Trophoblast cell (in vitro differentiated cells and primary cell): ENCODE measurements around the gene EXOC1L.
A peak's percentile ranks its signal among the peaks of the same experiment; 100 is the strongest.

Experiments used
- DNase-seq, 2 donors: peaks; one replicate each; pipeline ENCODE4 v3.0.0-alpha.2; 2016
- H2AFZ ChIP-seq: 2 replicates; pipeline ENCODE4 v1.6.1; 2013; ENCODE audit warnings: low read length, moderate library complexity, mild to moderate bottlenecking; ENCODE audit not compliant: insufficient read depth, poor library complexity
- H2AK5ac ChIP-seq: 2 replicates; pipeline ENCODE4 v1.6.1; 2013; ENCODE audit warnings: mild to moderate bottlenecking, low read length
- H2BK120ac ChIP-seq: 2 replicates; pipeline ENCODE4 v1.6.1; 2013; ENCODE audit warnings: low read length, mild to moderate bottlenecking, moderate library complexity; ENCODE audit not compliant: insufficient read depth, poor library complexity
- H2BK12ac ChIP-seq: 2 replicates; pipeline ENCODE4 v1.6.1; 2013; ENCODE audit warnings: mild to moderate bottlenecking, low read length, moderate library complexity
- H2BK5ac ChIP-seq: 2 replicates; pipeline ENCODE4 v1.6.1; 2013; ENCODE audit warnings: low read length, low read depth, moderate library complexity, mild to moderate bottlenecking; ENCODE audit not compliant: poor library complexity
- H3K14ac ChIP-seq: 2 replicates; pipeline ENCODE4 v1.6.1; 2013; ENCODE audit warnings: mild to moderate bottlenecking, low read length
- H3K18ac ChIP-seq: 2 replicates; pipeline ENCODE4 v1.6.1; 2013; ENCODE audit warnings: mild to moderate bottlenecking, low read length
- H3K23ac ChIP-seq: 2 replicates; pipeline ENCODE4 v1.6.1; 2013; ENCODE audit warnings: low read length
- H3K27ac ChIP-seq: 2 replicates; pipeline ENCODE4 v1.5.1; 2013; ENCODE audit warnings: low read depth, mild to moderate bottlenecking, inconsistent platforms, low read length, moderate library complexity
- H3K27me3 ChIP-seq: 2 replicates; pipeline ENCODE4 v1.6.1; 2013; ENCODE audit warnings: inconsistent platforms, mild to moderate bottlenecking, low read length, moderate library complexity; ENCODE audit not compliant: insufficient read depth
- H3K36me3 ChIP-seq, 2 experiments: 1 replicate in 1 of 2; 2 replicates in 1 of 2; pipeline ENCODE4 v1.6.1; 2013; ENCODE audit warnings: low read length in 2 of 2, mild to moderate bottlenecking in 2 of 2, moderate library complexity in 1 of 2; ENCODE audit not compliant: insufficient read depth in 2 of 2, control insufficient read depth in 1 of 2
- H3K4ac ChIP-seq: 2 replicates; pipeline ENCODE4 v1.6.1; 2013; ENCODE audit warnings: low read depth, mild to moderate bottlenecking, low read length, moderate library complexity
- H3K4me1 ChIP-seq, 2 experiments: 1 replicate in 1 of 2; 2 replicates in 1 of 2; pipeline ENCODE4 v1.6.1; 2013; ENCODE audit warnings: low read length in 2 of 2, mild to moderate bottlenecking in 2 of 2, moderate library complexity in 1 of 2; ENCODE audit not compliant: insufficient read depth in 2 of 2, control insufficient read depth in 1 of 2
- H3K4me2 ChIP-seq: 2 replicates; pipeline ENCODE4 v1.6.1; 2013; ENCODE audit warnings: inconsistent platforms, mild to moderate bottlenecking, low read length, moderate library complexity
- H3K4me3 ChIP-seq: 2 replicates; pipeline ENCODE4 v1.5.1; 2013; ENCODE audit warnings: mild to moderate bottlenecking, low read depth, low read length, inconsistent platforms
- H3K79me1 ChIP-seq: one replicate; pipeline ENCODE4 v1.6.1; 2013; ENCODE audit warnings: low read length
- H3K79me2 ChIP-seq: 2 replicates; pipeline ENCODE4 v1.6.1; 2013; ENCODE audit warnings: low read length, mild to moderate bottlenecking; ENCODE audit not compliant: control insufficient read depth, insufficient read depth, poor library complexity
- H3K9ac ChIP-seq: 2 replicates; pipeline ENCODE4 v1.6.1; 2013; ENCODE audit warnings: mild to moderate bottlenecking, low read length
- H3K9me3 ChIP-seq: 2 replicates; pipeline ENCODE4 v1.6.1; 2013; ENCODE audit warnings: low read depth, mild to moderate bottlenecking, control low read depth, inconsistent platforms, low read length; ENCODE audit not compliant: insufficient read depth
- H4K12ac ChIP-seq: 2 replicates; pipeline ENCODE4 v1.6.1; 2013; ENCODE audit warnings: low read depth, mild to moderate bottlenecking, low read length, moderate library complexity
- H4K8ac ChIP-seq: 2 replicates; pipeline ENCODE4 v1.6.1; 2013; ENCODE audit warnings: low read depth, mild to moderate bottlenecking, low read length, moderate library complexity
- H4K91ac ChIP-seq: one replicate; pipeline ENCODE4 v1.6.1; 2013; ENCODE audit warnings: low read depth, mild to moderate bottlenecking, low read length, moderate library complexity
- WGBS: extraction: QIAGEN DNeasy Blood & Tissue Kit; methylation state at CpG from one replicate; pipeline ENCODE4 v1.1.7; 2013; ENCODE audit warnings: missing lambda C conversion rate; ENCODE audit not compliant: insufficient read length, insufficient coverage; ENCODE audit errors: extremely low coverage; 5-methylcytosine and 5-hydroxymethylcytosine counted together

EXOC1L gene

GRCh38 chr4:55794053-55794452 lies 25.5 kb upstream of the EXOC1L start:
- no peak overlapping the region for H3K4me3 ChIP-seq
- no peak overlapping the region for H3K23ac ChIP-seq
- no peaks in the 10 kb centered on the region for H3K79me2 ChIP-seq
- H4K91ac ChIP-seq = no peak overlapping the region
- no peak overlapping the region for H3K4ac ChIP-seq
- H3K27me3 ChIP-seq = no peaks in the 10 kb centered on the region
- H3K4me2 ChIP-seq = no peak overlapping the region
- no peaks in the 10 kb centered on the region for H3K36me3 ChIP-seq
- no peak overlapping the region for H3K27ac ChIP-seq
- H2BK120ac ChIP-seq = no peak overlapping the region
- H3K9ac ChIP-seq = no peak overlapping the region
- no peaks in the 10 kb centered on the region for H3K9me3 ChIP-seq
- no peak for DNase-seq
- H3K4me1 ChIP-seq = no peaks in the 10 kb centered on the region
- no peak overlapping the region for H3K18ac ChIP-seq
- H2AK5ac ChIP-seq = no peak overlapping the region
- no peak overlapping the region for H4K12ac ChIP-seq
- H3K14ac ChIP-seq = no peak overlapping the region
- no peaks in the 10 kb centered on the region for H3K79me1 ChIP-seq
- H4K8ac ChIP-seq = no peak overlapping the region
- H2BK5ac ChIP-seq = no peak overlapping the region
- no CpG with 5 or more reads among the region's 23 CpGs for WGBS
- no peak overlapping the region for H2BK12ac ChIP-seq
- no peak overlapping the region for H2AFZ ChIP-seq

DNA sequence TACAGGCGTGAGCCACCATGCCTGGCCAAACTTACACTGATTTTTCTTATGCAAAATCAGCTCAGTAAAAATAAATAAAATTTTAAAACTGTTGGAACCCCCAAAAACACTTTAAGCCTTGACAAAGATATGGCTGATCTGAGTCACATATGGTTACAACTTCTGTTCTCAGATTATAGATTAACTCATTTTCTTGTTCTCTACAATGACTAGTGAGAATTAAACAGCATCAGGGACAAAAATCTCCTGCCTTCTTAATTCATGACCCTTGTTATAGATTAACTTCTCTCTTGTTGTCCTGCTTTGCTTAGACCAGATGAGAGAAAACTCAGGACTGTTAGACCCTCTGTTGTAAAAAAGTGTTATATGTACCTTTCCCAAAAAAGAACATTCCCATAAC lies 24.2 kb upstream of the EXOC1L start:
- Histone ChIP-seq H3K27me3 (no peaks in the 10 kb centered on the region), H2AK5ac (no peak overlapping the region), H3K14ac (no peak overlapping the region), H2BK12ac (no peak overlapping the region), H4K8ac (no peak overlapping the region), H2BK5ac (no peak overlapping the region), H3K79me1 (no peaks in the 10 kb centered on the region), H3K36me3 (no peaks in the 10 kb centered on the region), H3K18ac (no peak overlapping the region), H3K79me2 (no peaks in the 10 kb centered on the region), H3K4ac (no peak overlapping the region), H4K91ac (no peak overlapping the region), H3K4me2 (no peak overlapping the region), H3K4me3 (no peak overlapping the region), H2BK120ac (no peak overlapping the region), H2AFZ (no peak overlapping the region), H3K27ac (no peak overlapping the region), H3K9ac (no peak overlapping the region), H3K9me3 (no peaks in the 10 kb centered on the region), H4K12ac (no peak overlapping the region), H3K23ac (no peak overlapping the region), H3K4me1 (no peaks in the 10 kb centered on the region)
- no CpG with 5 or more reads among the region's 1 CpG for WGBS
- no peak for DNase-seq

GRCh38 chr4:55801498-55801897 lies 18.1 kb upstream of the EXOC1L start:
- H3K27me3 ChIP-seq = no peaks in the 10 kb centered on the region
- DNase-seq = no peak
- no peak overlapping the region for H2AFZ ChIP-seq
- no peak overlapping the region for H3K23ac ChIP-seq
- no peaks in the 10 kb centered on the region for H3K79me2 ChIP-seq
- whole genome bisulfite sequencing = no CpG with 5 or more reads among the region's 1 CpG
- H3K4me3 ChIP-seq = no peak overlapping the region
- H2BK12ac ChIP-seq = no peak overlapping the region
- H2AK5ac ChIP-seq = no peak overlapping the region
- H3K4ac ChIP-seq = no peak overlapping the region
- H2BK5ac ChIP-seq = no peak overlapping the region
- H4K12ac ChIP-seq = no peak overlapping the region
- H2BK120ac ChIP-seq = no peak overlapping the region
- H3K4me1 ChIP-seq = no peaks in the 10 kb centered on the region
- H3K79me1 ChIP-seq = no peaks in the 10 kb centered on the region
- no peaks in the 10 kb centered on the region for H3K36me3 ChIP-seq
- no peak overlapping the region for H3K4me2 ChIP-seq
- no peak overlapping the region for H3K9ac ChIP-seq
- H4K91ac ChIP-seq = no peak overlapping the region
- no peaks in the 10 kb centered on the region for H3K9me3 ChIP-seq
- no peak overlapping the region for H3K18ac ChIP-seq
- H3K14ac ChIP-seq = no peak overlapping the region
- H3K27ac ChIP-seq = no peak overlapping the region
- no peak overlapping the region for H4K8ac ChIP-seq

- Histone ChIP-seq H2AFZ (no peak overlapping the region), H3K4ac (no peak overlapping the region), H3K27me3 (no peaks in the 10 kb centered on the region), H3K14ac (no peak overlapping the region), H3K79me1 (no peaks in the 10 kb centered on the region), H3K27ac (no peak overlapping the region), H4K12ac (no peak overlapping the region), H3K36me3 (no peaks in the 10 kb centered on the region), H4K8ac (no peak overlapping the region), H3K9ac (no peak overlapping the region), H3K4me3 (no peak overlapping the region), H3K4me2 (no peak overlapping the region), H3K4me1 (no peaks in the 10 kb centered on the region), H3K18ac (no peak overlapping the region), H2AK5ac (no peak overlapping the region), H3K79me2 (no peaks in the 10 kb centered on the region), H4K91ac (no peak overlapping the region), H2BK120ac (no peak overlapping the region), H3K9me3 (no peaks in the 10 kb centered on the region), H2BK5ac (no peak overlapping the region), H2BK12ac (no peak overlapping the region), H3K23ac (no peak overlapping the region)
- no peak for DNase-seq
These were observed 12.0 kb upstream of the EXOC1L start for GRCh38 chr4:55807556-55807955.

- Histone ChIP-seq H3K79me1 (no peaks in the 10 kb centered on the region), H2BK12ac (no peak overlapping the region), H4K91ac (no peak overlapping the region), H2BK120ac (no peak overlapping the region), H3K18ac (no peak overlapping the region), H3K27ac (no peak overlapping the region), H3K27me3 (no peaks in the 10 kb centered on the region), H2AK5ac (no peak overlapping the region), H4K8ac (no peak overlapping the region), H2BK5ac (no peak overlapping the region), H3K9me3 (no peaks in the 10 kb centered on the region), H3K79me2 (no peaks in the 10 kb centered on the region), H3K4me3 (no peak overlapping the region), H3K4me2 (no peak overlapping the region), H3K9ac (no peak overlapping the region), H3K23ac (peak overlapping the region; percentile 27), H3K4me1 (no peaks in the 10 kb centered on the region), H3K4ac (no peak overlapping the region), H2AFZ (no peak overlapping the region), H3K36me3 (no peaks in the 10 kb centered on the region), H4K12ac (no peak overlapping the region), H3K14ac (no peak overlapping the region)
- no CpG with 5 or more reads among the region's 2 CpGs for WGBS
- DNase-seq = no peak
These were observed 11.4 kb upstream of the EXOC1L start for GRCh38 chr4:55808186-55808585.
